GM23248 (cell line): ENCODE results near the gene SVOPL. TPM values are rescaled to one million over a fixed set of nuclear protein-coding genes. Genes with fewer than 3 reads are reported as not detected.

Experiments used
- DNase-seq: peaks from one replicate; pipeline ENCODE4 v3.0.0-alpha.2; 2015
- H2AFZ ChIP-seq: fragments of 200-600 bp; sonication (generic); 2 replicates; pipeline ENCODE4 v1.6.1; 2016; ENCODE audit warnings: antibody characterized with exemption
- H3F3A ChIP-seq: fragments of 200-600 bp; sonication (generic); 2 replicates; pipeline ENCODE4 v1.6.1; 2016; ENCODE audit warnings: mild to moderate bottlenecking, antibody characterized with exemption, mixed run types; ENCODE audit not compliant: insufficient read depth
- H3K27ac ChIP-seq: fragments of 200-600 bp; sonication (generic); 2 replicates; pipeline ENCODE4 v1.5.1; 2016; ENCODE audit warnings: mild to moderate bottlenecking
- H3K27me3 ChIP-seq: fragments of 200-600 bp; sonication (generic); replicated peaks from 2 replicates; pipeline ENCODE4 v1.6.1; 2016; ENCODE audit warnings: mild to moderate bottlenecking; ENCODE audit not compliant: insufficient read depth
- H3K36me3 ChIP-seq: fragments of 200-600 bp; sonication (generic); 2 replicates; pipeline ENCODE4 v1.6.1; 2016; ENCODE audit warnings: low read depth, mild to moderate bottlenecking
- H3K4me1 ChIP-seq: fragments of 200-600 bp; sonication (generic); 2 replicates; pipeline ENCODE4 v1.6.1; 2016; ENCODE audit warnings: mild to moderate bottlenecking; ENCODE audit not compliant: insufficient read depth
- H3K4me2 ChIP-seq: fragments of 200-600 bp; sonication (generic); one replicate; pipeline ENCODE4 v1.6.1; 2016; ENCODE audit warnings: mild to moderate bottlenecking; ENCODE audit not compliant: unreplicated experiment
- H3K4me3 ChIP-seq: fragments of 200-600 bp; sonication (generic); 2 replicates; pipeline ENCODE4 v1.5.1; 2016; ENCODE audit warnings: mild to moderate bottlenecking
- H3K79me2 ChIP-seq: fragments of 200-600 bp; sonication (generic); 2 replicates; pipeline ENCODE4 v1.6.1; 2016; ENCODE audit warnings: mild to moderate bottlenecking; ENCODE audit not compliant: insufficient read depth
- H3K9ac ChIP-seq: fragments of 200-600 bp; sonication (generic); 2 replicates; pipeline ENCODE4 v1.6.1; 2016; ENCODE audit warnings: mild to moderate bottlenecking
- H3K9me2 ChIP-seq: fragments of 200-600 bp; sonication (generic); 2 replicates; pipeline ENCODE4 v1.6.1; 2016; ENCODE audit warnings: mixed run types, mild to moderate bottlenecking, moderate library complexity; ENCODE audit not compliant: insufficient read depth
- H3K9me3 ChIP-seq: fragments of 200-600 bp; sonication (generic); one replicate; pipeline ENCODE4 v1.6.1; 2017; ENCODE audit warnings: low read depth
- H4K20me1 ChIP-seq: fragments of 200-600 bp; sonication (generic); 2 replicates; pipeline ENCODE4 v1.6.0; 2016; ENCODE audit not compliant: insufficient read depth
- EZH2 ChIP-seq: fragments of 200-600 bp; sonication (generic); IDR thresholded peaks from 2 replicates; pipeline ENCODE4 v1.6.1; 2018; ENCODE audit warnings: antibody characterized with exemption, mild to moderate bottlenecking; ENCODE audit not compliant: insufficient read depth, poor library complexity, severe bottlenecking
- EZH2phosphoT487 ChIP-seq: fragments of 200-600 bp; sonication (generic); IDR thresholded peaks from 2 replicates; pipeline ENCODE4 v1.6.1; 2018; ENCODE audit warnings: antibody characterized with exemption, moderate library complexity, mild to moderate bottlenecking, low read depth; ENCODE audit not compliant: insufficient read depth
- WGBS, 2 experiments: methylation state at CpG; one replicate each; pipeline ENCODE4 v1.1.6; 2015 to 2017; ENCODE audit warnings: low lambda C conversion rate in 2 of 2, low coverage in 1 of 2; ENCODE audit errors: missing lambda C conversion rate in 2 of 2; 5-methylcytosine and 5-hydroxymethylcytosine counted together
- in situ Hi-C: fragments of 300-500 bp; cut with MboI; formaldehyde crosslinking; loops from 2 replicates; pipeline ENCODE4 v1.15.0; 2020
- polyA plus RNA-seq: library from polyadenylated mRNA; unstranded; fragments of >200 nt; fragmentation: Nextera tagmentation; extraction: Ambion mirVana; gene quantifications from 2 replicates; pipeline ENCODE4 v1.2.1, GENCODE V29; 2016
- total RNA-seq: library from RNA; depleted of rRNA; stranded (reverse); fragments of >200 nt; shearing (Covaris generic); gene quantifications from 2 replicates; pipeline ENCODE4 v1.2.3, GENCODE V29; 2014

SVOPL gene
- total and polyA plus RNA-seq, 2 experiments from 2014 or later: not detected

- TF ChIP-seq EZH2 (no peak), EZH2phosphoT487 (no peak)
- Histone ChIP-seq H3K36me3 (no peaks in the 10 kb centered on the region), H3K79me2 (no peaks in the 10 kb centered on the region), H3K4me2 (no peak overlapping the region), H2AFZ (no peak overlapping the region), H3K9me2 (no peaks in the 10 kb centered on the region), H3K27ac (no peak overlapping the region), H3F3A (no peaks in the 10 kb centered on the region), H4K20me1 (no peaks in the 10 kb centered on the region), H3K9ac (no peak overlapping the region), H3K4me3 (no peak overlapping the region), H3K27me3 (no peaks in the 10 kb centered on the region), H3K4me1 (no peaks in the 10 kb centered on the region), H3K9me3 (no peaks in the 10 kb centered on the region)
- no peak for DNase-seq
- 30 to 33% methylated on average over 6 of the region's 6 CpGs for WGBS, 2 experiments
- in situ Hi-C loops: no loop called here
Measured at GRCh38 chr7:138627361-138627760, 73.8 kb downstream of the SVOPL start.

GRCh38 chr7:138626846-138627245 is 74.3 kb downstream of the SVOPL start:
- Histone ChIP-seq H3K9me3 (no peaks in the 10 kb centered on the region), H3K36me3 (no peaks in the 10 kb centered on the region), H3K4me2 (no peak overlapping the region), H3K27ac (no peak overlapping the region), H3K27me3 (no peaks in the 10 kb centered on the region), H2AFZ (no peak overlapping the region), H3K4me3 (no peak overlapping the region), H3K79me2 (no peaks in the 10 kb centered on the region), H3K9ac (no peak overlapping the region), H4K20me1 (no peaks in the 10 kb centered on the region), H3F3A (no peaks in the 10 kb centered on the region), H3K9me2 (no peaks in the 10 kb centered on the region), H3K4me1 (no peaks in the 10 kb centered on the region)
- WGBS, 2 experiments: 14 to 16% methylated on average over 2 of the region's 2 CpGs
- DNase-seq: peak; percentile 10
- in situ Hi-C loops: no loop called here
- TF ChIP-seq EZH2: no peak
- TF ChIP-seq EZH2phosphoT487: no peak

- Histone ChIP-seq H3K27me3 (no peaks in the 10 kb centered on the region; the same call in 1 of the 2 replicates), H3K79me2 (no peaks in the 10 kb centered on the region), H3K9me2 (no peaks in the 10 kb centered on the region), H2AFZ (no peak overlapping the region), H3K4me3 (no peak overlapping the region), H3K36me3 (no peaks in the 10 kb centered on the region), H3K9ac (no peak overlapping the region), H3K4me2 (no peak overlapping the region), H3K27ac (no peak overlapping the region), H3K9me3 (no peaks in the 10 kb centered on the region), H3F3A (no peaks in the 10 kb centered on the region), H4K20me1 (no peaks in the 10 kb centered on the region), H3K4me1 (no peaks in the 10 kb centered on the region)
- TF ChIP-seq EZH2: no peak
- no peak for TF ChIP-seq EZH2phosphoT487
- 18 to 22% methylated on average over 5 of the region's 5 CpGs for WGBS, 2 experiments
- DNase-seq: no peak
- in situ Hi-C loops: no loop called here
Measured at GRCh38 chr7:138625849-138626230, 75.3 kb downstream of the SVOPL start.

GRCh38 chr7:138625084-138625848 is 75.9 kb downstream of the SVOPL start:
- Histone ChIP-seq H3K4me2 (no peak overlapping the region), H3K9me3 (no peaks in the 10 kb centered on the region), H4K20me1 (no peaks in the 10 kb centered on the region), H3K4me3 (no peak overlapping the region), H2AFZ (no peak overlapping the region), H3K27me3 (no peaks in the 10 kb centered on the region; the same call in 1 of the 2 replicates), H3K36me3 (no peaks in the 10 kb centered on the region), H3K79me2 (no peaks in the 10 kb centered on the region), H3K27ac (no peak overlapping the region), H3K9me2 (no peaks in the 10 kb centered on the region), H3K4me1 (no peaks in the 10 kb centered on the region), H3F3A (no peaks in the 10 kb centered on the region), H3K9ac (no peak overlapping the region)
- in situ Hi-C loops: no loop called here
- DNase-seq: no peak
- WGBS, 2 experiments: 14 to 21% methylated on average over 3 of the region's 3 CpGs
- TF ChIP-seq EZH2phosphoT487: no peak

GRCh38 chr7:138622841-138623240 is 78.3 kb downstream of the SVOPL start:
- H3K36me3 ChIP-seq: no peaks in the 10 kb centered on the region
- H3K27ac ChIP-seq: no peak overlapping the region
- no peak overlapping the region for H3K4me3 ChIP-seq
- no peaks in the 10 kb centered on the region; the same call in 1 of the 2 replicates for H3K27me3 ChIP-seq
- H3K4me1 ChIP-seq: no peaks in the 10 kb centered on the region
- H3K9ac ChIP-seq: no peak overlapping the region
- H3K9me3 ChIP-seq: no peaks in the 10 kb centered on the region
- H2AFZ ChIP-seq: no peak overlapping the region
- H3K4me2 ChIP-seq: no peak overlapping the region
- no peaks in the 10 kb centered on the region for H3K9me2 ChIP-seq
- H4K20me1 ChIP-seq: no peaks in the 10 kb centered on the region
- H3F3A ChIP-seq: no peaks in the 10 kb centered on the region
- no peak for TF ChIP-seq EZH2phosphoT487
- TF ChIP-seq EZH2: no peak
- DNase-seq: no peak
- 25 to 50% methylated on average over 1 of the region's 1 CpG for WGBS, 2 experiments
- in situ Hi-C loops: no loop called here
- no peaks in the 10 kb centered on the region for H3K79me2 ChIP-seq
